ENCODE results near the gene NAT9.

Gene NAT9

DNA sequence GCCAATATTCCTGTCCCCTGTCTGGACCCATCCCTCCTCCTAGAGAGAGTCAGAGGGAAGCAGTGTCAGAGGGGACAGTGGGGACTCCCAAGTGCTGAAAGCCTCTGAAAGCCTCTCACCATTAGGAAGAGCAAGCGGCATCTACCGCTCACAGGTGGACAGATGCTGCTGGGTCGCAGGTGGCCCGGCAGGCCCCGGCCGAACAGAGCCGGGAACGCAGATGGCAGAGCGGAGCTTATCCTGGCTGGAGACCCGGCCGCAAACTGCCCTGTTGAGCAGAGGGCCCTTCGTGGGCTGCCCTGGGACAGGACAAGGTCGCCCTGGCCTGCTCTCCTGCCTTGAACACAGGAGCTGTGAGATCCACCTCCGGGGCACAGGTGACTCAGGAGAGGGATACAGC, 23.0 kb upstream of the NAT9 start (continued):
- TF ChIP-seq MEIS1 (CRISPR knock-in tag; IDR thresholded peaks at IDR 0.05; ENCODE audit: borderline replicate concordance) = no peak
- TF ChIP-seq ZNF354C (tag by site-specific recombination; IDR thresholded peaks at IDR 0.05; ENCODE audit: borderline replicate concordance, low read depth) = no peak

DNA sequence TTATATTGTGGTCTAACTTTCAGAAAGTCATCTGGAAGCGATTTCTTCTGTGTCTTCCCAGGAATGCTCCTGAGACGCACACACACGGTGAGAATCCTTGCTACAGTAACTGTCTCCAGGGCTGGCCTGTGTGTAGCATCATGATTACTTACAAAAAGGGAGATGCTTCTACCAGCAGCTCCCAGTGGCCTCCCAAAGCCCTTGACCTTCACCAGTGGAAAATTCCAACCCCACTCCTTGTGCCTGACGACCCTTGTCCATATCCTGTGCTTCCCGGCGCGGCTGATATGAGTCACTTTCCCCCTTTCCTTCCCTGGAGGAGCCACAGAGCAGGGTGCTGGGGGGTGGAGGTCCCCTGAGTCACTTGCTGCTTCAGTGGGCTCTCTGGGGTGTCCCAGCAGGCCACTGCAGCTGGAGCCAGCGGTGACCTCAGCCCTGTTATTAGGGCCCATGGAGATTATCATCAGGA, 22.1 kb upstream of the NAT9 start:
- H3K36me3 ChIP-seq (ENCODE audit: control insufficient read depth in 2 of 2, insufficient read depth in 1 of 2, low read length in 2 of 2) = peaks cover 0 to 95% of the 10 kb centered on the region in 2 experiments; a peak in 1 of 3 replicates
- no peaks in the 10 kb centered on the region for H3K4me1 ChIP-seq (ENCODE audit: control insufficient read depth, insufficient read depth, low read length)
- H3K9me3 ChIP-seq (ENCODE audit: control insufficient read depth, insufficient read depth, low read depth, low read length) = no peaks in the 10 kb centered on the region
- ChIA-PET CTCF (interaction anchor here (0.9 to 1.1 kb wide), 2 partner anchors 54 to 64 kb away, joined by 3 to 4 read pairs; no protein-coding TSS in a partner anchor), POLR2A (no interaction called here)
- H3K27ac ChIP-seq (ENCODE audit: extremely low read depth, low read depth, low read length) = no peak overlapping the region
- H3K4me3 ChIP-seq (ENCODE audit: low read depth, low read length) = no peak overlapping the region
- TF ChIP-seq ZIC2 (tag by site-specific recombination; IDR thresholded peaks at IDR 0.05) = peak; percentile 88
- no peak for TF ChIP-seq YY2 (tag by site-specific recombination; IDR thresholded peaks at IDR 0.05)

DNA sequence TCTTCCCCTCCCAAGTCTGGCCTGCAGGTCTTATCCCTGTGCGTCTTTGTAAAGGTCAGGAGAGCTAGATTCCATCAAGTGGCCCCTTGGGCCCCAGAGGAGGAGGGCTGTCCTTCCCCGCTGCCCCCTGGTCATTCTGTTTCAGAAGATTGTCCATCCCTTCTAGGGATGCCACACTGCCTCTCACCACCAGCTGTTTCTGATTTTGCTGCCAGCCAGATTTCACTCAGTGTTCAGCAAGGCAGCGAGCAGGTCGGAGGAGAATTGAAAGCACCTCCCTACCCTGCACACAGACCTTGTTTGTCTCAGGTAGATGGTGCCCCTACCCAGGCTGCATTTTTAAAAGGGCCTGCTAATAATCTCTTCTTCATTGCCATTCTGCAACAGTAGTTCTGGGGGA, 21.7 kb upstream of the NAT9 start:
- POLR2A ChIA-PET = no interaction called here
- peaks cover 0 to 96% of the 10 kb centered on the region in 2 experiments; a peak in 1 of 3 replicates for H3K36me3 ChIP-seq (ENCODE audit: control insufficient read depth in 2 of 2, insufficient read depth in 1 of 2, low read length in 2 of 2)

More for the DNA sequence above, 21.7 kb upstream of the NAT9 start:
- Histone ChIP-seq H3K4me3 (ENCODE audit: low read depth, low read length) (no peak overlapping the region), H3K27ac (ENCODE audit: extremely low read depth, low read depth, low read length) (no peak overlapping the region), H3K9me3 (ENCODE audit: control insufficient read depth, insufficient read depth, low read depth, low read length) (no peaks in the 10 kb centered on the region), H3K4me1 (ENCODE audit: control insufficient read depth, insufficient read depth, low read length) (no peaks in the 10 kb centered on the region)
- TF ChIP-seq ZNF335 (tag by site-specific recombination; conservative IDR thresholded peaks at IDR 0.05) (no peak), ZNF292 (tag by site-specific recombination; IDR thresholded peaks at IDR 0.05; ENCODE audit: borderline replicate concordance, low read depth) (no peak), ZNF140 (tag by site-specific recombination; IDR thresholded peaks at IDR 0.05) (no peak), SP2 (tag by site-specific recombination; IDR thresholded peaks at IDR 0.05) (no peak), ZNF792 (tag by site-specific recombination; IDR thresholded peaks at IDR 0.05) (no peak), SCRT1 (tag by site-specific recombination; IDR thresholded peaks at IDR 0.05; ENCODE audit: borderline replicate concordance) (no peak), SP7 (tag by site-specific recombination; IDR thresholded peaks at IDR 0.05) (no peak)
- TF ChIP-seq, protein P1, sequence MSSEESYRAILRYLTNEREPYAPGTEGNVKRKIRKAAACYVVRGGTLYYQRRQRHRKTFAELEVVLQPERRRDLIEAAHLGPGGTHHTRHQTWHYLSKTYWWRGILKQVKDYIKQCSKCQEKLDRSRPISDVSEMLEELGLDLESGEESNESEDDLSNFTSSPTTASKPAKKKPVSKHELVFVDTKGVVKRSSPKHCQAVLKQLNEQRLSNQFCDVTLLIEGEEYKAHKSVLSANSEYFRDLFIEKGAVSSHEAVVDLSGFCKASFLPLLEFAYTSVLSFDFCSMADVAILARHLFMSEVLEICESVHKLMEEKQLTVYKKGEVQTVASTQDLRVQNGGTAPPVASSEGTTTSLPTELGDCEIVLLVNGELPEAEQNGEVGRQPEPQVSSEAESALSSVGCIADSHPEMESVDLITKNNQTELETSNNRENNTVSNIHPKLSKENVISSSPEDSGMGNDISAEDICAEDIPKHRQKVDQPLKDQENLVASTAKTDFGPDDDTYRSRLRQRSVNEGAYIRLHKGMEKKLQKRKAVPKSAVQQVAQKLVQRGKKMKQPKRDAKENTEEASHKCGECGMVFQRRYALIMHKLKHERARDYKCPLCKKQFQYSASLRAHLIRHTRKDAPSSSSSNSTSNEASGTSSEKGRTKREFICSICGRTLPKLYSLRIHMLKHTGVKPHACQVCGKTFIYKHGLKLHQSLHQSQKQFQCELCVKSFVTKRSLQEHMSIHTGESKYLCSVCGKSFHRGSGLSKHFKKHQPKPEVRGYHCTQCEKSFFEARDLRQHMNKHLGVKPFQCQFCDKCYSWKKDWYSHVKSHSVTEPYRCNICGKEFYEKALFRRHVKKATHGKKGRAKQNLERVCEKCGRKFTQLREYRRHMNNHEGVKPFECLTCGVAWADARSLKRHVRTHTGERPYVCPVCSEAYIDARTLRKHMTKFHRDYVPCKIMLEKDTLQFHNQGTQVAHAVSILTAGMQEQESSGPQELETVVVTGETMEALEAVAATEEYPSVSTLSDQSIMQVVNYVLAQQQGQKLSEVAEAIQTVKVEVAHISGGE (tag by site-specific recombination; conservative IDR thresholded peaks at IDR 0.05; ENCODE audit: low read depth) = no peak
- TF ChIP-seq, protein P2, sequence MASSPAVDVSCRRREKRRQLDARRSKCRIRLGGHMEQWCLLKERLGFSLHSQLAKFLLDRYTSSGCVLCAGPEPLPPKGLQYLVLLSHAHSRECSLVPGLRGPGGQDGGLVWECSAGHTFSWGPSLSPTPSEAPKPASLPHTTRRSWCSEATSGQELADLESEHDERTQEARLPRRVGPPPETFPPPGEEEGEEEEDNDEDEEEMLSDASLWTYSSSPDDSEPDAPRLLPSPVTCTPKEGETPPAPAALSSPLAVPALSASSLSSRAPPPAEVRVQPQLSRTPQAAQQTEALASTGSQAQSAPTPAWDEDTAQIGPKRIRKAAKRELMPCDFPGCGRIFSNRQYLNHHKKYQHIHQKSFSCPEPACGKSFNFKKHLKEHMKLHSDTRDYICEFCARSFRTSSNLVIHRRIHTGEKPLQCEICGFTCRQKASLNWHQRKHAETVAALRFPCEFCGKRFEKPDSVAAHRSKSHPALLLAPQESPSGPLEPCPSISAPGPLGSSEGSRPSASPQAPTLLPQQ (tag by site-specific recombination; IDR thresholded peaks at IDR 0.05) = no peak
- TF ChIP-seq, protein P3, sequence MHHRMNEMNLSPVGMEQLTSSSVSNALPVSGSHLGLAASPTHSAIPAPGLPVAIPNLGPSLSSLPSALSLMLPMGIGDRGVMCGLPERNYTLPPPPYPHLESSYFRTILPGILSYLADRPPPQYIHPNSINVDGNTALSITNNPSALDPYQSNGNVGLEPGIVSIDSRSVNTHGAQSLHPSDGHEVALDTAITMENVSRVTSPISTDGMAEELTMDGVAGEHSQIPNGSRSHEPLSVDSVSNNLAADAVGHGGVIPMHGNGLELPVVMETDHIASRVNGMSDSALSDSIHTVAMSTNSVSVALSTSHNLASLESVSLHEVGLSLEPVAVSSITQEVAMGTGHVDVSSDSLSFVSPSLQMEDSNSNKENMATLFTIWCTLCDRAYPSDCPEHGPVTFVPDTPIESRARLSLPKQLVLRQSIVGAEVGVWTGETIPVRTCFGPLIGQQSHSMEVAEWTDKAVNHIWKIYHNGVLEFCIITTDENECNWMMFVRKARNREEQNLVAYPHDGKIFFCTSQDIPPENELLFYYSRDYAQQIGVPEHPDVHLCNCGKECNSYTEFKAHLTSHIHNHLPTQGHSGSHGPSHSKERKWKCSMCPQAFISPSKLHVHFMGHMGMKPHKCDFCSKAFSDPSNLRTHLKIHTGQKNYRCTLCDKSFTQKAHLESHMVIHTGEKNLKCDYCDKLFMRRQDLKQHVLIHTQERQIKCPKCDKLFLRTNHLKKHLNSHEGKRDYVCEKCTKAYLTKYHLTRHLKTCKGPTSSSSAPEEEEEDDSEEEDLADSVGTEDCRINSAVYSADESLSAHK (tag by site-specific recombination; IDR thresholded peaks at IDR 0.05) = no peak
- CTCF ChIA-PET = interaction anchor here (1.1 kb wide), 1 partner anchor 65 kb away, joined by 4 read pairs; no protein-coding TSS in a partner anchor
